ENCODE results near the gene HOXB3. TPM values are rescaled to one million over a fixed set of nuclear protein-coding genes. Genes with fewer than 3 reads are reported as not detected.

Gene HOXB3
- total RNA-seq, 1 experiment from 2014 or later = not detected

- Histone ChIP-seq H4K91ac (ENCODE audit: insufficient read length, low read depth, low read length) (no peak overlapping the region), H3K4me1 (ENCODE audit: insufficient read depth, low read length) (no peaks in the 10 kb centered on the region), H3K79me2 (ENCODE audit: insufficient read depth, low read length) (no peaks in the 10 kb centered on the region), H3K4ac (ENCODE audit: low read depth, low read length) (no peak overlapping the region), H3K9ac (ENCODE audit: extremely low read depth, insufficient read length, low read length) (no peak overlapping the region), H2BK5ac (ENCODE audit: insufficient read length, low read length) (no peak overlapping the region), H3T11ph (ENCODE audit: low read length) (no peak overlapping the region), H2BK12ac (ENCODE audit: insufficient read length, low read depth, low read length) (no peak overlapping the region), H2AFZ (ENCODE audit: low read length) (no peak overlapping the region), H3K27ac (ENCODE audit: insufficient read length, low read depth, low read length) (no peak overlapping the region), H2AK5ac (ENCODE audit: insufficient read length, low read length) (no peak overlapping the region), H3K18ac (ENCODE audit: insufficient read length, low read depth, low read length) (no peak overlapping the region), H4K20me1 (ENCODE audit: control insufficient read depth, insufficient read depth, insufficient read length) (no peaks in the 10 kb centered on the region), H3K4me2 (ENCODE audit: insufficient read depth, insufficient read length, low read length) (peak overlapping the region; percentile 89), H2BK15ac (ENCODE audit: low read depth, low read length) (no peak overlapping the region), H3K23ac (ENCODE audit: insufficient read length, low read depth, low read length) (no peak overlapping the region), H3K23me2 (ENCODE audit: insufficient read length, low read depth, low read length, poor library complexity, severe bottlenecking) (peaks cover 6% of the 10 kb centered on the region), H4K8ac (replicated peaks; ENCODE audit: insufficient read length, low read depth, low read length) (no peak overlapping the region), H2BK120ac (ENCODE audit: low read depth, low read length, poor library complexity, severe bottlenecking) (no peak overlapping the region), H3K14ac (ENCODE audit: insufficient read depth, low read length) (no peak overlapping the region; the same call in 1 of the 2 replicates), H2BK20ac (ENCODE audit: low read depth, low read length, poor library complexity, severe bottlenecking) (no peak overlapping the region), H4K5ac (ENCODE audit: insufficient read length, low read depth, low read length) (no peak overlapping the region), H3K56ac (ENCODE audit: insufficient read length, low read depth, low read length) (no peak overlapping the region), H3K27me3 (ENCODE audit: insufficient read depth, low read length) (peaks cover 61% of the 10 kb centered on the region), H3K79me1 (ENCODE audit: insufficient read depth, low read depth, low read length, poor library complexity, severe bottlenecking) (no peaks in the 10 kb centered on the region), H3K9me3 (ENCODE audit: control insufficient read depth, low read depth, low read length) (no peaks in the 10 kb centered on the region)
- H3K4me3 Mint-ChIP-seq = peak overlapping the region; percentile 56 to 78
- no CpG with 5 or more reads among the region's 12 CpGs for WGBS (ENCODE audit: extremely low coverage, insufficient read length, low lambda C conversion rate)
- no peak overlapping the region; a peak in 1 of 7 replicates for H3K27ac Mint-ChIP-seq
- H3K4me1 Mint-ChIP-seq = peaks cover 17 to 38% of the 10 kb centered on the region in 2 experiments
- peaks cover 0 to 14% of the 10 kb centered on the region in 2 experiments; a peak in 2 of 5 replicates for H3K9me3 Mint-ChIP-seq
- no peak for DNase-seq
- no peaks in the 10 kb centered on the region; a peak in 1 of 7 replicates for H3K36me3 Mint-ChIP-seq (ENCODE audit: insufficient read depth in 1 of 3, low read depth in 3 of 3)
- H3K27me3 Mint-ChIP-seq (ENCODE audit: low read depth) = peaks cover 98% of the 10 kb centered on the region
- no peak for TF ChIP-seq CTCF (conservative IDR thresholded peaks at IDR 0.05)
Observed at GRCh38 chr17:48541036-48541576, 48.9 kb downstream of the HOXB3 start.
